SK-MEL-5 (cell line): ENCODE results near the gene OTOP2. TPM values are rescaled to one million over a fixed set of nuclear protein-coding genes. Genes with fewer than 3 reads are reported as not detected.

Experiments
- DNase-seq: peaks from one replicate; pipeline ENCODE4 v3.0.0-alpha.2; 2016; ENCODE audit warnings: low read depth, low spot score
- in situ Hi-C: cut with HindIII; loops from 2 replicates; pipeline ENCODE4 v1.10.0; 2016; ENCODE audit warnings: low sequenced_read_pairs, high pct_unique_total_duplicates, low pct_unique_long_range_greater_than_20kb
- total RNA-seq: library from RNA; depleted of rRNA; stranded (reverse); fragments of >200 nt; shearing (Covaris generic); gene quantifications from 2 replicates; pipeline ENCODE4 v1.2.3, GENCODE V29; 2014

Gene OTOP2
- total RNA-seq, 1 experiment from 2014 or later: not detected

DNA sequence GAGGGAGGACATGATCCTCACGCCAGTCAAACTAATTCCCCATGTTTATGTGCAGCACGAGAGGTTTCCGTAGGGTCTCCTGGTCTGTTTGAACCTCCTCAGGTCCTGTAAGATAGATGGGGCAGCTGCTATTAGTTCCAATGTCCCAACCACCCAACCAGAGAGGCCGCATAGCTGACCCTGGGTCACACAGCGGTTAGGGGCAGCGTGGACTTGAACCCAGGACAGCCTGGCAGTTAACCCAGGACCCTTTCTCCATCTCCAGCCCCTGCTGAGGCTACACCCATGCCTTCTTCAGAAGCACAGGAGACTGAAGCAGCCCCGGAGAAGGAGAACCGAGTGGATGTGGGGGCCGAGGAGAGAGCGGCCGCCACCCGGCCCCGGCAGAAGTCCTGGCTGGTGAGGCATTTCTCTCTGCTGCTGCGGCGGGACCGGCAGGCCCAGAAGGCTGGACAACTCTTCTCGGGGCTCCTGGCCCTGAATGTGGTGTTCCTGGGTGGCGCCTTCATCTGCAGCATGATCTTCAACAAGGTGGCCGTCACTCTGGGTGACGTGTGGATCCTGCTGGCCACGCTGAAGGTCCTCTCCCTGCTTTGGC lies 17.2 kb downstream of the OTOP2 start:
- in situ Hi-C loops: no loop called here
- DNase-seq: no peak

DNA sequence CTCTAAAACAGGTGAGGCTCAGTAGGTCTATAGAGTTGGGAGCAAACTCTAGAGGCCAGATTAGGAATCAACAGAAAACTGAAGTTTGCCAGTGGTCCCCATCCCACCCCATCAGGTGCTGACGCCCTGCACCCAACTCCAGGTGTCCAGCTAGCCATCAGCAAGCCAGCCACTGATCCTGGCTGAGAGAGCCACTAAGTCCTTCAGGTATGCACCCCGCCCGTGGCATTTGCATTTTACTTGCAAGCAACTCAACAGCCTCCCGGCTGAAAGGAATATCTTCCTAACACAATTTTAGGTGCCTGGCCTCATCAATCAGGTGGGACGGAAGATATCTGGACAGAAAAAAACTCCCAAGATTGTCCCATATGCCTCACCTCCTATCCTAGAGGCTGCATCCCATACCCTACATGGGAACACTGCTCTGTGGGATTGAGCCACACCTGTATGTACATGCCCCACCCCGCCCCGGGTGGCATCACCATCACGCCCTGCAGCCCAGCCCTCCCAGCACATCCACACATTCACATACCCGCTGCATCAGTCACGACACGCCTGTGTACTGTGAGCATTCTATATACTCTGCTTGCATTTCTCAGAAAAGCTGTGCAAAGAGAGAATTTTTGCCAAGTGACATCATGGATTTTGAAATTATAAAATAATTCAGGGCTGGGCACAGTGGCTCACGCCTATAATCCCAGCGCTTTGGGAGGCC lies 19.9 kb downstream of the OTOP2 start:
- in situ Hi-C loops: no loop called here
- no peak for DNase-seq

DNA sequence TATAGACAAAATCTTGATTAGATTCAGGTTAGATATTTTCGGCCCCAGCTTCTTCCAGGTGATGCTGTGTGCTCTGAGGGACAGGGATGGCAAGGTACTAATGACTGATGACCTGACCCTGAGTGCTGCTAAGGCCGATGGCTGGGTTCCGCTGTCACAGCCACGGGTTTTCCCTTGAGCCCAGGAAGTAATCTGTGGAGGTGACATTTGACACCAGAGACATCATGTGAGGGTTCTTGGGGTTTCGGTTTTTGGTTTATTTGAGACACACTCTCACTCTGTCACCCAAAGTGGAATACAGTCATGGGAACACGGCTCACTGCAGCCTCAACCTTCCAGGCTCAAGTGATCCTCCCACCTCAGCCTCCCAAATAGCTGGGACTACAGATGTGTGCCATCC lies 21.5 kb downstream of the OTOP2 start:
- in situ Hi-C loops: no loop called here

DNA sequence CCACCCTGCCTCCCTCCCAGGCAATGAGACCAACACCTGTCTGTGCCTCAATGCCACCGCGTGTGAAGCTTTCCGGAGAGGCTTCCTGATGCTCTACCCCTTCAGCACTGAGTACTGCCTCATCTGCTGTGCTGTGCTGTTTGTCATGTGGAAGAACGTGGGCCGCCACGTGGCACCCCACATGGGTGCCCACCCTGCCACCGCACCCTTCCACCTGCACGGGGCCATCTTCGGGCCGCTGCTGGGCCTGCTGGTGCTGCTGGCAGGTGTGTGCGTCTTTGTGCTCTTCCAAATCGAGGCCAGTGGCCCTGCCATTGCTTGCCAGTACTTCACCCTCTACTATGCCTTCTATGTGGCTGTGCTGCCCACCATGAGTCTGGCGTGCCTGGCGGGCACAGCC lies 22.6 kb downstream of the OTOP2 start:
- in situ Hi-C loops: no loop called here
- no peak for DNase-seq

More for the DNA sequence above, 21.5 kb downstream of the OTOP2 start:
- DNase-seq: no peak

DNA sequence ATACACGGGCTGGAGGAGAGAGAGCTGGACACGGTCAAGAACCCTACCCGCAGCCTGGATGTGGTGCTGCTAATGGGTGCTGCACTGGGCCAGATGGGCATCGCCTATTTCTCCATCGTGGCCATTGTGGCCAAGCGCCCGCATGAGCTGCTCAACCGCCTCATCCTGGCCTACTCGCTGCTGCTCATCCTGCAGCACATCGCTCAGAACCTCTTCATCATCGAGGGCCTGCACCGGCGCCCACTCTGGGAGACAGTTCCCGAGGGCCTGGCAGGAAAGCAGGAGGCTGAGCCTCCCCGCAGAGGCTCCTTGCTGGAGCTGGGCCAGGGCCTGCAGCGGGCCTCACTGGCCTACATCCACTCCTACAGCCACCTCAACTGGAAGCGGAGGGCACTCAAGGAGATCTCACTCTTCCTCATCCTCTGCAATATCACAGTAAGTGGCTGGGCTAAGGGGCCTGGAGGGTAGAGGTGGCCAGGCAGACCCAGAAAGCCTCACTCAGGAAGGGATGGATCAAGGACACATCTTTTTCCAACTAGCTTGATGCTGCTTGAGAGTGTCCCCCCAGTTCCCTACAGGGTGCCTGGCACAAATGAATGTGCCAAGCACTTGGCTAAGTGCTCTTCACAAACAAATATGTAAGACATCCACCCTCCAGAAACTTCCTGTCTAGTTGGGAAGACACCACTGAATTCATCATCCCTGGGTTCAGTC lies 23.1 kb downstream of the OTOP2 start:
- in situ Hi-C loops: no loop called here
- DNase-seq: no peak

DNA sequence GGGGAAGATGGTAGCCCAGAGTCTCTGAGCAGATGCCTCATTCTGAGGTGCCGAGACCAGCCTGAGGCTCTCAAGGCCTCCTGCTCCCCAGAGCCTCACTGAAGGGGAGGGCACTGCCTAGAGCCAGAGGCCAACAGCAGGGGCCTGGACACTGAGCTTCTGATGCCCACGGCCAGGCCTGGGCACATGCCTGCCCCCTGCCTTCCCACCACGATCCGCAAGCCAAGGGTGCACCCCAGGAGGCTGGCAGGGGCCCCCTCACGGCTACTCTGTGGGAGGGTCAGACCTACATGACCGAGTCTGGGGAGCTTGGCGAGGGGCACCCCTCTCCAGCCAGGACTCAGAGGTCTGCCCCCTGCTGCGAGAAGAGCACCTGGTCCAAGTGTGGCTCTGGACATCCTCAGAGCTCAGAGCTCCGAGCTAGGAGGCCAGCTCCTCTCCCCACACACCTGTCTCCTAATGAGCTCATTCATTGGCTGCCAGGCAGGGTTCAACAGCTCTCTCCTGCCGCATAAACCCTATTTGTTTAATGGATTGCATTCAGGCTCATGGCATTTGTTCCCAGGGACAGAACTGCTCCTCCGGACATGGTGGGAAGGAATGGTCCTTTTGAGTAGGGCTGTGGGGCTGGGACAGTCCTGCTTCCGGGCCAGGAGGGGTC lies 25.5 kb downstream of the OTOP2 start:
- in situ Hi-C loops: no loop called here
- no peak for DNase-seq

DNA sequence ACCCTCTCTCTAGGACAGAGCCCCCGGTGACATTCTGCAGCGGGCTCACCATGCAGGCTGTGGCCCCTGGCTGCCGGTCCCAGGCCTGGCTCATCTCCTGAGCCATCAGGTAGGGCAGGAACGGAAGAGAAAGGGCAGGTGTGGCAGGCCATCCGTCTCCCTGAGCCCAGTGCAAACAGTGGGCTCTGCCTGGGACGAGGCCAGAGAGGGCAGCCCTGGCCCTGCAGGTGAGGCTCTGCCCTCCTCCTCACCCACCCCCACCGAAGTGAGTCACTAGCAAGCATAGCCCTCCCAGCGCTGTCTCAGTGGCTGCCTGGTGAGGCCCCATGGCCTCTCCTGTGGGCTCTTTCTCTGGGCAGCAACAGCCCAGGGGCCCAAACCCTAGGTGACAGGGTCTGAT lies 26.1 kb downstream of the OTOP2 start:
- in situ Hi-C loops: no loop called here
- DNase-seq: no peak

DNA sequence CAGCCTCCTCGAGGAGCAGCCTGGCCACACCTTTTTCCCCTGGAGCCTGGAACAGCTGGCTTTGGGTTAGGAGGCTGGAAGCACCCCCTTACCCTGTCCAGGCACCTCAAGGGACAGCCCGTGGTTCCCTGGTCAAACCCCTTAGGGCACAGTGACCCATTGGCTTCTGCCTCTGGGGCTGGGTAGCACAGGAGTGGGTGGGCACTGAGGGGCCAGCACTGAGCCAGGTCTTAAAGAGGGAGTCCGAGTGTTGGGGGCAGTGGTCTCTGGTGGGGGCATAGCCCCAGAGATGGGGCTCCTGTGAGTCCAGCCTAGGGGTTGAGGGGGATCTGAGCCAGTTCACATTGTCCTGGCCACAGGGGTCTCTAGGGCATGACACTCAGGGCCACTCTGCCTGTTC lies 27.0 kb downstream of the OTOP2 start:
- DNase-seq: no peak
- in situ Hi-C loops: no loop called here

DNA sequence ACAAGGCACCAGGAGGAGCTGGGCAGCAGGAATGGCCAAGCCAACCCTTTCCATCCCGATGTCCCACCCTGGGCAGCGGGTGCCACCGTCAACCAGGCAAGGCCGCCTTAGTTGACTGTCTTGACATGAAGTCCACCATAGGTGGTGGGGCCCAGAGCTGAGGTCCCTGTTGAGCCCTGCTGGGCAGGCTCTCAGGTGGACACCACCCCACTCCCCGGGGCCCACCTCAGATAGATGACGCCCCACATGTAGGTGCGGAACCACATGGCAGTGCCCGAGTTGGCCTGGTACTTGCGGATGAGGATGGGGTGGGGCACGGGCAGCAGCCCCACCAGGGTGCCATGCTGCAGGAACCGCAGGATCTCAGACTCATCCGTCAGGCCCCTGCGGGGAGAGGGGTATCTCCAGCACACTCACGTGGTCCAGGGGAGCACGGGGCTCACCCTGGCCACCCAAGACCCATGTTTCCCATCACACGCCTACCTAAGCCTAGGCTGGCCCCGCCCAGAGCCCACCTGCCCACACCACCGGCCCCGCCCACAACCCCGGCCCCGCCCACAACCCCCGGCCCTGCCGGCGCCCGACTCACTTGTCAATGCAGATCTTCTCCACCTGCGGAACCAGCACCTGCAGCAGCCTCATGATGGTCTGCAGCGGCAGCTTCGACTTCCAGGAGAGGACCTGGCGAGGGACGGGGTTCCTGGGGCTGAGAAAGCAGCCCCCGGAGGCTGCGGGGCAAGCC lies 27.8 kb downstream of the OTOP2 start:
- no peak for DNase-seq
- in situ Hi-C loops: no loop called here

DNA sequence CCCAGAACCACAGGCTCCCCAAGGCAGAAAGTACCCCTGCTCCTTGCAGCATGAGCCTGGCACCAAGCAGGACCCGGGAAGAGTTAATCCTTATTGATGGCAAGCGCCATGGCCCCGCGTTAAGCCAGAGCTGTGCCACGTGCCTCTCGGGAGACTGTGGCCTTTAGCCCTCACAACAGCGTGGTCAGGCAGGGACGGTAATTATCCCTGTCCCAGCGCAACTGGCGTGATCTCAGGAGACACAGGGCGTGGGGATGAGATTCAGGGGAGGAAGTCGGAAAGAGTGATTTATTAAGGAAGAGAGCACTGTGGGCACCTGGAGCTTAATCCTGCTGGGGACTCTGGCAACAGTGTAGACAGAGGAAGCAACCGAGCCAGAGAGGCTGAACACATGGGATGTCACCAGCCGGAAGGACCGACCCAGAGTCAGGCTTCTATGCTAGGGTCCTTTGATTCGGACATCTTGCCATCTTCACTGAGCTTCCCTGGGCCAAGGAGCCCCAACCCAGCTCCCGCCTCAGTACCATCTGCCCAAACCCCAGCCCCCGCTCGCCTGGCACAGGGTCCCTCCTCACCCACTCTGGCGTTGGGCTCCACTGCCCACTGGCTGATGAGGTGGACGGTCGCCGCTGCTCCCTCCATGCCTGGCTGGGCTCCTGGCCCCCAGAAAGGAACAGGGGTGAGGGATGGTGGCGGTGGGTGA lies 28.5 kb downstream of the OTOP2 start:
- no peak for DNase-seq
- in situ Hi-C loops: no loop called here

DNA sequence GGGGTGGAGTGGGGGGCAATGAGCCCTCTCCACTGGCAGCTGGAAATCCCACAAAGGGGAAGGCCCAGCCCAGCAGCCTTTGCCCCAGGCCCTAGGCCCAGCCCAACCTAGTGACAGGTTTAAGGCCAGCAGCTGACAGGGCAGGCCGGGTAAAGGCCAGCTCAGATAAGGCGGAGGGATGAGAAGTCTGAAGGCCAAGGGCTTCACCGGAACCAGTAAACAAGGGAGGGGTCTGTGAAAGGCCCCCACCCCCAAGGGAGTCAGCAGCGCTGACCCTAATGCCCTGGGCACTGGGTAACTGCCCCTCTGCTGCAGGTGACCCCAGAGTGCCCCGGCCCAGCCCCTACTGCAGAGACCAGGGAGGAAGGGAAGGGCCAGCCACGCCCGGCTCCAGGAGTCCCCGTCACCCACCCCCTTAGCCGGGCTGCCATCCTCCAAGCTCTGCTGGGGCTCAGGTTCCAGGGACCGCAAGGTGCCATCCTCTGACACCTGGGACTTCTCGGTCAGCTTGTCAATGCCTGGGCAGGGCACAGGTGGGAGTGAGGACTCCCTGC lies 29.1 kb downstream of the OTOP2 start:
- no peak for DNase-seq
- in situ Hi-C loops: no loop called here

DNA sequence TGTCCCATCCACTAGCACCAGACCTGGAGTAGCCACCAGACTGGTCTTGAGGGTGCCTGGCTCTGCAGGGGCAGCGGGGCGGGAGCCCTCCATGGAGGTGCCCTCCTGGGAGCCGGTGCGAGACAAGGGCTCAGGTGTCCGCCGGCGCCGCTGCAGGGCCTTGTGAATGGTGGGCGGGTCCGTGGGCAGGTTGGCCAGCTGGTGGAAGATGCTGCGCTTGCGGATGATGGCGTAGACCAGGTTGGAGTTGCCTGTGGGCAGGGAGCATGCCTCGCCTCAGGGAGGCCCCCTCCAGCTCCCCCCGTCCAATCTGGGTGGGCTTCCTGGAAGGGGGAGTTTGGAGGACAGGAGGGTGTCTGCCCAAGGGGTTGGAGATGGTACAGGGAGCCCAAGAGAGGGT lies 30.0 kb downstream of the OTOP2 start:
- DNase-seq: no peak
- in situ Hi-C loops: no loop called here

DNA sequence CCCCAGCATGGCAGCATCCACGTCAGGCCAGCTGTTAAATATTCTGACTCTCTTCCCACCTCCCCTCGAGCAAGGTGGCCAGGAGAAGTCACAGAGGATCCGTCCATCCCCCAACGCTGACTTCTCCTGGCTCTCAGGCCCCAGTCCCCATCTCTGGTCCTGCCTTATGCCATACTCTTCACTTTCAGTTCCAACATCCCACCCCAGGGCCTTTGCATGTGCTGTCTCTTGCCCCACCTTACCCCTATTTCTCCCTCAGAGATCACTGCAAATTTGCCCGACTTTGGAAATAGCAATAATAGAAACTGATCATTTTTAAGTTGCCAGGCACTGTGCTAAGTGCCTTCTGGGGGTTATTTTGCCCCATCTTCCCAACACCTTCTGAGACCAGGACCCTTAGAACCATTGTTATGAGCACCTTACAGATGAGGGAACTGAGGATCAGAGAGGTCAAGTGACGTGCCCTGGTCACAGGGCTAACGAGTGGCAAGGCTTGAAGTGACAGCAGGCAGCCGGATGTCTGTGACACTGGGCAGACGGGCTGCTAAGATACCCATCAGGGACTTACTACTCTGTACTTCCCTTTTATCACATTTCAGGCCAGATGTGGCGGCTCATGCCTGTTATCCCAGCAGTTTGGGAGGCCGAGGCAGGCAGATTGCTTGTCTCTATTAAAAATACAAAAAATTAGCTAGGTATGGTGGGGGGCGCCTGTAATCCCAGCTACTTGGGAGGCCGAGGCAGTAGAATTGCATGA lies 30.8 kb downstream of the OTOP2 start:
- in situ Hi-C loops: no loop called here
- no peak for DNase-seq

DNA sequence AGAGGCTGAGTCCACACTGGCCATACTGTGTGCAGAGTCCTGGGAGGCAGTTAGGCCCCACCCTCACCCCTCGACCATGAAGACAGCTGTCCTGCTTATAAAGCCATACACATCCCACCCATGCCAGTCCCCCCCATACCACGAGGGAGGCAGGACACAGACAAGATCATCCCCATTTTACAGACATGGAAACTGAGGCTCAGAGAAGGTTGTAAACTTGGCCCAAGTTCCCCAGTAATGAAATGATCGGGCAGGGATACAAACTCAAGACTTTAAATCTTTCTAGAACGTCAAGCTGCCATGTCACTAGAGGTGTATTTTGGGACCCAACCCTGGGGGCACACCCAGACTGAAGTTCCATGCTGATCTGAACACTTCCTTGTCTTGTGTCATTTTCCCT lies 32.0 kb downstream of the OTOP2 start:
- in situ Hi-C loops: no loop called here
- no peak for DNase-seq

DNA sequence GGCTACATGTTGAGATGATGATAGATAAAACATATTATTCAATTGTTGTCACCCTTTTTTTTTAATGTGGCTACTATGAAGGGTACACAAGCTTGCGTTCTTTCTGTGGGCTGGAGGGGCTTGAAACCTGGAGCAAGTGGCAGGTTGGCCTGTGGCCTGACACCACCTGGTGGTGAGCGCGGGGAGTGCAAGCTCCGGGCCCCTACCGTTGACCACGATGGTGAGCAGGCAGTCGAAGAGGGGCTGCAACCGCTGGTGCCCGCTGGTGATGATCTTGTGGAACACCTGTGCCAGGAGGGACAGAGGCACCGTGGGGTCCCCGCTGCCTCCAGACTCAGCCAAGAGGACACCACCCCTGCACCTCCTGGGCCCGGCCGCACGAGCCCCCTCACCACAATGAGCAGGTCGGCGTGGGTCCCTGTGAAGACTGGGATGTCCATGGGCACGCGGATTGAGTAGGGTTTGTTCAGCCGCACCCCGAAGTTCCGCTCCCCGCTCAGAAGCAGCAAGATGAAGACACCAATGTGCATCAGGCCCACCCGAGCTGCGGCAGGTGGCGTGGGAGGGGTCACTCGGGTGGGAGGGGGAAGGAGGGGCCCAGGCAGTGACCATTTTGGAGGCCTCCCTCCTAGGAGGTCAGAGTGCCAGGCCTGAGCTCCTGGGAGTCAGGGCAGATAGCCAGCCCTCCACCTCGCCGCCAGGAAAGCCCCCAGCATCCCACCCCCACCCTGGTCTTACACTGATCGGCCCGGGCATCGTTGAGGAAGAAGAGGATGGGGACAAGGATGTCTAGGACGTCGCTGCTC lies 34.1 kb downstream of the OTOP2 start:
- DNase-seq: peak; percentile 79
- in situ Hi-C loops: no loop called here
